PC-3 (cell line): ENCODE data around the gene ST6GALNAC5. TPM values are rescaled to one million over a fixed set of nuclear protein-coding genes. Genes with fewer than 3 reads are reported as not detected.

Experiments
- ATAC-seq: fragments of 200-7000 bp; cut with Tn5 transposase; 2 replicates; pipeline ENCODE4 v1.9.1; 2020; ENCODE audit warnings: mild to moderate bottlenecking, moderate library complexity
- BruUV-seq: library from RNA; stranded (reverse); fragments of 400-500 nt; replicated peaks from 2 replicates; lab custom pipeline; 2021; lab: Mats Ljungman, UMichigan
- CTCF ChIA-PET: fragments of 300-600 bp; sonication (Branson Sonifier 250); formaldehyde crosslinking; loops from one replicate; lab custom pipeline; 2022; ENCODE audit warnings: antibody characterized with exemption; lab: Charles Lee
- POLR2A ChIA-PET: fragments of 300-600 bp; sonication (Branson Sonifier 250); formaldehyde crosslinking; loops from one replicate; lab custom pipeline; 2022; ENCODE audit warnings: antibody characterized with exemption; ENCODE audit not compliant: unreplicated experiment; lab: Charles Lee
- DNase-seq: peaks from one replicate; pipeline ENCODE4 v3.0.0-alpha.2; 2015
- H2AFZ ChIP-seq: fragments of 300-600 bp; sonication (generic); 2 replicates; pipeline ENCODE4 v1.6.0; 2016; ENCODE audit warnings: antibody characterized with exemption, low read length
- H3F3A ChIP-seq: fragments of 300-600 bp; sonication (generic); one replicate; pipeline ENCODE4 v1.6.0; 2017; ENCODE audit warnings: antibody characterized with exemption, low read length, control low read depth, mild to moderate bottlenecking; ENCODE audit not compliant: unreplicated experiment
- H3K27ac ChIP-seq: fragments of 300-600 bp; sonication (generic); 2 replicates; pipeline ENCODE4 v1.5.1; 2016; ENCODE audit warnings: mild to moderate bottlenecking, low read length
- H3K27me3 ChIP-seq: fragments of 300-600 bp; sonication (generic); 2 replicates; pipeline ENCODE4 v1.6.1; 2016; ENCODE audit warnings: low read length, mixed read lengths
- H3K36me3 ChIP-seq: fragments of 300-600 bp; sonication (generic); 2 replicates; pipeline ENCODE4 v1.6.1; 2016; ENCODE audit warnings: low read depth, mixed run types, low read length, mixed read lengths
- H3K4me1 ChIP-seq: fragments of 300-600 bp; sonication (generic); 2 replicates; pipeline ENCODE4 v1.5.1; 2016; ENCODE audit warnings: low read length; ENCODE audit not compliant: insufficient read depth
- H3K4me2 ChIP-seq: fragments of 300-600 bp; sonication (generic); 2 replicates; pipeline ENCODE4 v1.6.0; 2016; ENCODE audit warnings: low read length
- H3K4me3 ChIP-seq: fragments of 300-600 bp; sonication (generic); 2 replicates; pipeline ENCODE4 v1.5.1; 2016; ENCODE audit warnings: mild to moderate bottlenecking, low read length, mixed read lengths
- H3K79me2 ChIP-seq: fragments of 300-600 bp; sonication (generic); 2 replicates; pipeline ENCODE4 v1.6.1; 2017; ENCODE audit warnings: low read length, mixed read lengths
- H3K9ac ChIP-seq: fragments of 300-600 bp; sonication (generic); 2 replicates; pipeline ENCODE4 v1.6.0; 2016; ENCODE audit warnings: mild to moderate bottlenecking, low read length
- H3K9me2 ChIP-seq: fragments of 300-600 bp; sonication (generic); replicated peaks from 2 replicates; pipeline ENCODE4 v1.6.1; 2016; ENCODE audit warnings: mixed run types, low read length, mixed read lengths
- H3K9me3 ChIP-seq: fragments of 300-600 bp; sonication (generic); 2 replicates; pipeline ENCODE4 v1.6.1; 2016; ENCODE audit warnings: low read length, mixed read lengths
- H4K20me1 ChIP-seq: fragments of 300-600 bp; sonication (generic); 2 replicates; pipeline ENCODE4 v1.6.1; 2016; ENCODE audit warnings: low read length, mixed read lengths
- EZH2 ChIP-seq: fragments of 300-600 bp; sonication (generic); IDR thresholded peaks from one replicate; pipeline ENCODE4 v1.6.1; 2017; ENCODE audit warnings: antibody characterized with exemption, mild to moderate bottlenecking, low read length; ENCODE audit not compliant: unreplicated experiment
- EZH2phosphoT487 ChIP-seq: fragments of 300-600 bp; sonication (generic); IDR thresholded peaks from 2 replicates; pipeline ENCODE4 v1.6.1; 2018; ENCODE audit warnings: mild to moderate bottlenecking, antibody characterized with exemption, low read length, borderline replicate concordance
- intact Hi-C: fragments of 100-400 bp; cut with micrococcal nuclease; formaldehyde crosslinking; loops from 2 replicates; pipeline ENCODE4 v1.9.0; 2023
- total RNA-seq: library from RNA; depleted of rRNA; stranded (reverse); fragments of >200 nt; gene quantifications from 2 replicates; pipeline ENCODE4 v1.2.3, GENCODE V29; 2014
- TF ChIP-seq, protein P1 (sequence below): fragments of 300-600 bp; sonication (generic); conservative IDR thresholded peaks from 2 replicates; pipeline ENCODE4 v1.5.1; 2017; ENCODE audit warnings: antibody characterized with exemption, low read depth, mild to moderate bottlenecking, low read length

The ST6GALNAC5 gene
- total RNA-seq, 1 experiment from 2014 or later, result 0.36 TPM

DNA sequence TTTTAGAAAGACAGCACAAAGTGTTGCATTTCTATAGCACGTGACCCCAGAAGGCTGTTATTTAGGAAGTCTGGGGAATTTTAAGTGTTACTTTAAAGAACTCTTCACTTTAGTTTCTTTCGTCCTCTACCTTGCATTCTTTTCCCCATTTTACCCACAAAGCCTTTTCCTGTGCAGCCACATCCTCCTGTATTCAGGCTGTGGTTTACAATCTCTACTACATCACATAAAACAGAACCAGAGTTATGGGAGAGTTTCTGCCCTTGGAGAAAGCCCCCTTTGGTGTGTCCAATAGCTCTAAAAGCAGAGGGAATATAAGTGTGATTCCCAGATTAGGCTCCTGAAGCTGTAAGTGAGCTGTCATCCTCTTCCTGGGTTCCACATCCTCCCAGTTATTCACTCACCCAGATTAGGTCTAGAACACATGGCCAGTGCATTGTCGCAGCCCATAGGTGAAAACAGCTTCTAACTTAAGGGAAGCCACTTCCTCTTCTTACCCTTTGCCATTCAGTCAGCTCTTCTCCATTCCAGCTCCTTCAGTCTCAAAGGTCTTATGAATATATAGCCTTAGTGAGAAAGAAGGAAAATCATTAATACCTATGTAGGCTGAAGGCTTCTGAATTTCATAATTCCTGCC, 180.8 kb downstream of the ST6GALNAC5 start:
- peaks cover 5% of the 10 kb centered on the region for H3K4me1 ChIP-seq
- no peaks in the 10 kb centered on the region for H3K36me3 ChIP-seq
- no TSS peak for BruUV-seq
- intact Hi-C loops, result no loop called here
- H3K27me3 ChIP-seq, result no peaks in the 10 kb centered on the region
- no peak overlapping the region for H3K27ac ChIP-seq
- DNase-seq (no peak), ATAC-seq (no peak)
- no peak for TF ChIP-seq EZH2phosphoT487
- TF ChIP-seq, protein P1, sequence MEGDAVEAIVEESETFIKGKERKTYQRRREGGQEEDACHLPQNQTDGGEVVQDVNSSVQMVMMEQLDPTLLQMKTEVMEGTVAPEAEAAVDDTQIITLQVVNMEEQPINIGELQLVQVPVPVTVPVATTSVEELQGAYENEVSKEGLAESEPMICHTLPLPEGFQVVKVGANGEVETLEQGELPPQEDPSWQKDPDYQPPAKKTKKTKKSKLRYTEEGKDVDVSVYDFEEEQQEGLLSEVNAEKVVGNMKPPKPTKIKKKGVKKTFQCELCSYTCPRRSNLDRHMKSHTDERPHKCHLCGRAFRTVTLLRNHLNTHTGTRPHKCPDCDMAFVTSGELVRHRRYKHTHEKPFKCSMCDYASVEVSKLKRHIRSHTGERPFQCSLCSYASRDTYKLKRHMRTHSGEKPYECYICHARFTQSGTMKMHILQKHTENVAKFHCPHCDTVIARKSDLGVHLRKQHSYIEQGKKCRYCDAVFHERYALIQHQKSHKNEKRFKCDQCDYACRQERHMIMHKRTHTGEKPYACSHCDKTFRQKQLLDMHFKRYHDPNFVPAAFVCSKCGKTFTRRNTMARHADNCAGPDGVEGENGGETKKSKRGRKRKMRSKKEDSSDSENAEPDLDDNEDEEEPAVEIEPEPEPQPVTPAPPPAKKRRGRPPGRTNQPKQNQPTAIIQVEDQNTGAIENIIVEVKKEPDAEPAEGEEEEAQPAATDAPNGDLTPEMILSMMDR, result no peak
- no peak for TF ChIP-seq EZH2
- no peak overlapping the region for H3K4me3 ChIP-seq
- H3K9ac ChIP-seq, result no peak overlapping the region
- ChIA-PET POLR2A (no interaction called here), CTCF (no interaction called here)
- no peaks in the 10 kb centered on the region for H4K20me1 ChIP-seq
- H3F3A ChIP-seq, result no peaks in the 10 kb centered on the region
- no peaks in the 10 kb centered on the region for H3K9me3 ChIP-seq
- H2AFZ ChIP-seq, result no peak overlapping the region
- H3K79me2 ChIP-seq, result no peaks in the 10 kb centered on the region
- H3K4me2 ChIP-seq, result no peak overlapping the region
- no peaks in the 10 kb centered on the region for H3K9me2 ChIP-seq

DNA sequence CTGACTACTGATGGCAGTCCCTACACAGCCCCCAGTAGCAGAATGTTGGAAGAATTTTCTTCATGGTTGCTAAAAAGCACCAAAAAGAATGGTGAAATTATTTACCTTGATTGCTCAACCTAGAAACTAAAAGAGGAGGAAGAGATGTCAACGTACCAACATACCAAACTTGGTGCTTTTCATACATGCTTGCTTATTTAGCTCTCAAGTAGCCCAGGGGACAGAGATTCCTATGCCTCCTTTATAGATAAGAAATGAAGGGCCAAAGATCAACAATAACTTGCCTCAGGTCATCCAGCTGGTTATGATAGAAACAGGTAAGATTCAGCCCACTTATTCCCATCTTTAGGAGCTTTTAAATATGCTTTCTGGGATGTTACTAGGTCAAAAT, 181.3 kb downstream of the ST6GALNAC5 start:
- no peak for DNase-seq
- Histone ChIP-seq H3F3A (no peaks in the 10 kb centered on the region), H3K79me2 (no peaks in the 10 kb centered on the region), H3K9me3 (no peaks in the 10 kb centered on the region), H3K27me3 (no peaks in the 10 kb centered on the region), H3K4me2 (no peak overlapping the region), H3K36me3 (no peaks in the 10 kb centered on the region), H3K9me2 (no peaks in the 10 kb centered on the region), H3K27ac (no peak overlapping the region), H3K4me1 (peaks cover 5% of the 10 kb centered on the region), H3K4me3 (no peak overlapping the region), H2AFZ (no peak overlapping the region), H3K9ac (no peak overlapping the region), H4K20me1 (no peaks in the 10 kb centered on the region)
- ChIA-PET CTCF (no interaction called here), POLR2A (no interaction called here)
- TF ChIP-seq EZH2 (no peak), EZH2phosphoT487 (no peak)
- TF ChIP-seq, protein P1, result no peak
- BruUV-seq, result no TSS peak
- ATAC-seq, result no peak
- intact Hi-C loops, result no loop called here

DNA sequence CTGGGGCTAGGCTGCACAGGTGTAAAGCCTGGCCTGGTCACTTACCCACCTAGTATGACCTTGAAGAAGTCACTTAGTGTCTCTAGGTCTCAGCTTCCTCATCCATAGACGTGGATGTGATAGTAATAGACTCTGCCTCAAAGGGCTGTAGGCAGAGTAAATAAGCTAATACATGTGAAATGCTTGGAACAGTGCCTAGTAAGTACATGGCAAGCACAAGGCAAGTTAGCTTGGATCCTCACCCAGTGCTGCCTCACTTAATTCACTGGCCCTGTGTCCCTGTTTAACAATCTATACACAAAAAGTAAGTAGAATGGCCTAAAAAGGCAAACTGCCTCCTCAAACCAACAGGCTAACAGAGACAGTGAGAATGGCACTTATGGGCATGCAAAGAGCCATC, 184.1 kb downstream of the ST6GALNAC5 start:
- ATAC-seq (no peak), DNase-seq (no peak)
- no peak overlapping the region for H3K4me2 ChIP-seq
- no TSS peak for BruUV-seq
- TF ChIP-seq EZH2, result no peak
- TF ChIP-seq EZH2phosphoT487, result no peak
- no peaks in the 10 kb centered on the region for H4K20me1 ChIP-seq
- CTCF ChIA-PET, result no interaction called here
- H3K9ac ChIP-seq, result no peak overlapping the region
- H3K4me3 ChIP-seq, result no peak overlapping the region
- H3K9me2 ChIP-seq, result no peaks in the 10 kb centered on the region
- no peak overlapping the region for H2AFZ ChIP-seq
- no peaks in the 10 kb centered on the region for H3F3A ChIP-seq
- H3K4me1 ChIP-seq, result peaks cover 7% of the 10 kb centered on the region; the same call in 1 of the 2 replicates
- no peaks in the 10 kb centered on the region for H3K9me3 ChIP-seq
- no peak overlapping the region for H3K27ac ChIP-seq
- no peaks in the 10 kb centered on the region for H3K27me3 ChIP-seq
- no peaks in the 10 kb centered on the region for H3K79me2 ChIP-seq
- POLR2A ChIA-PET, result no interaction called here
- no peaks in the 10 kb centered on the region for H3K36me3 ChIP-seq
- intact Hi-C loops, result no loop called here
